HG03095 (cell line): Measurements from ENCODE around the gene SEMA6A.

ENCODE experiments used
- ATAC-seq: cut with Tn5 transposase; IDR thresholded peaks from one replicate; pipeline ENCODE4 v1.9.1; 2021; ENCODE audit warnings: moderate library complexity; ENCODE audit not compliant: unreplicated experiment

The SEMA6A gene

GRCh38 chr5:116497631-116498030, 77.0 kb downstream of the SEMA6A start:
- ATAC-seq: no peak

DNA sequence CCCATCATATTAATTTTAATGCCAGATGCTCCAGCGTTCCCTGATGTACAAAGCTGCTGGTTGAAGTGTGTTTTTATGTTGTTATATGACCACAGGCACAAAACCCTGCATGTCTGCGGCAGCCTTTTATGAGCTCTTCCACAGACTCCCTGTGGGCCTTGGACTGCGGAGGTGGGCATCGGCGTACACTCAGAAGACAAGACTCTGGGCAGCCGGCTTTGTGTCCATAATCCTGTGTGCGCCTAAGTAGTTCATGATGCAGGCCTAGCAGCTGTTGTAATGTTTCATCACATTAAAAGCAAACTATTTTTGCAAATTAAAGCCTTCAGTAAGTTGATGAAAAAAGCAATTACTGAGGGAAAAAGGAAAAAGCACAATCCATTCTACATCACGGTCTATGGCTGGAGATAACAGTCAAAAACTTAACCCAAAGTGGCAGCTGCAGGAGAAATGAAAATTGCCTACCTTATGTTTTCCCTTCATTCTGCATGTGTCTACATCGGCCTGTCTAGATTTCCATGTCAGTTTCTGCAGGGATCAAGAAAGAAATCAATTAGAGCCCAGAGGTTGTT, 78.8 kb downstream of the SEMA6A start:
- no peak for ATAC-seq

- ATAC-seq: no peak
Observed at GRCh38 chr5:116494784-116495450, 79.7 kb downstream of the SEMA6A start.

DNA sequence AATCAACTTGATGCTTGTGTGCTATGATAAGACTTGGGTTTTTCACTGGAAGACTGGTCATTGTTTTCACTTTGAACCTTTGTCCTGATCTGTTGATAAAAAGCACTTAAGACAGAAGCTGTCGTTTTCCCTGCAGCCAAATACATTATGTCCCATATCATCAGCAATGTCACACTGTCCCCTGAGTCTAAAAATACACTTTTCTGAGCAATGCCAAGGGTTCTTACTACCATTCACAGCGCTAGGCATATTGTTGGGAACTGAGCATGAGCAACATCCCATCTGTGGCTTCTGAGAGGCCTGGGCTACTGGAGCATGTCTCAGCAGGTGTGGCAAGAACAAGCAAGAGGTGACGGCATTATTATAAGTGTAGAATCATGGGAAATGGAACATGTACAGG, 81.8 kb downstream of the SEMA6A start:
- ATAC-seq: no peak

- ATAC-seq: no peak
Observed at GRCh38 chr5:116492016-116492623, 82.5 kb downstream of the SEMA6A start.

DNA sequence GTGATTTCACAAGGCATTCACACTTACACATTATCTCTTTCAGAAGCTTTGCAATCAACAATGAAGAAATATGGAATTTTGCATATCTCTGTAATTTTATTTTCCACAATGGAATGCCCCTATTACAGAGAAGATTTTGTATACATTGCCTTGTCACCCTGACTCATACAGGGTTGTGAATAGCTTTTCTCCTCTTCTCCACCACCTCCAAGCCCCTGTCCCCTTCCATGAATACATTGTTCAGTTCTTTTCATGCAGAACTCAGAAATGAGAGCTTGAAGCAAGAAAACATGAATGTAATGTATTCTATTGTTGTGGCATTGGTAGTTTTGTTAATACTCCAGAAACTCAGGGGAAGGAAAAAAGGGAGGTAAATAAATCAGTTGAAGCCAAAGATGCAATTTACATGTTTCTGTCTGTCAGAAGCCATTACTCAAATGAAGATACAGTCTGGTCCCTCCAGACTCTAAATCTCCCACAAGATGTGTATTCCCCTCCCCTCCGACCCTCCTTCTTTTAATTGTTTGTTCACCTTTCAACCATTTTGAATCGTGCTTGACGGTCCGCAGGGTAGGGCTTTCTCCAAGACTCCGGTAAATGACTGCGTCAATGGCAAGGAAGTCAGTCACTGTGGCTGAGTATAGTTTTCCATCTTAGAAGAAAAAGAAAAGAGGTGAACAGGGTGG, 86.1 kb downstream of the SEMA6A start:
- no peak for ATAC-seq

- no peak for ATAC-seq
Observed at GRCh38 chr5:116487045-116487444, 87.6 kb downstream of the SEMA6A start.

DNA sequence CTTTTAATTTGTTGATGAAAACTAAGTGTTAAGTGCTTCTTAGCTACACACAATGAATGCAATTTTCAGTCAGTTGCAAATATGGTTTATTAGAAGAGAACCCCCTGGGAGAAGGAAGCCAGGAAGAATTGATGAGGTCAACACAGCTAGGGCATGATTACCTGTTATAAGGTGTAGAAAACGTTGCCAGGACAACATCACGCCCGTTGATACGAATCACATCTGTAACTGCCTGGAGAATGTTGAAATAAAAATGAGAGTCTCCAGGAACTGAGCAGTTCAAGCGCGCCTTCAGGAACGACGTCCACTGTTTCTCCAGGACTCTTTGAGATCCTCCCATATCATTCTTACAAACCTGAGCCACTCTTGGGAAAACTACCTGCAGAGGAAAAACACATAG, 88.0 kb downstream of the SEMA6A start:
- ATAC-seq: no peak

- no peak for ATAC-seq
Observed at GRCh38 chr5:116484645-116485044, 90.0 kb downstream of the SEMA6A start.

DNA sequence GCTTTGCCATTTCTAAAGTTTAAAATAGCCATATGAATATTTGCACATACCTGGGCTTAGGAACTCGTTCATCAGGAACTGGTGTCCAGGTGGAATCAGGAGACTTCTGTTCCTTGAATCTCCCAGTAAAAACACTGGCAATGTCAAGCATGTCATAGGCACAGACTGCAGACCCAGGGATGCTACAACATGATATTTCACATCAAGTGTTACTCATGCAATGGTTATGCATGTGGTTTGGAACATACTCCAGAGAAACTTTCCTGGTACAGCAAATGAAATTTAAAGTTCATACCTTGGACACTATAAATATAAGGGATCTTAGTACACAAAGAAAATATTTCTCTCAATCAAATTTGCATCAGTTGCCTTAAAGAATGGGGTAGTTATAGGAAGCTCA, 92.2 kb downstream of the SEMA6A start:
- no peak for ATAC-seq

DNA sequence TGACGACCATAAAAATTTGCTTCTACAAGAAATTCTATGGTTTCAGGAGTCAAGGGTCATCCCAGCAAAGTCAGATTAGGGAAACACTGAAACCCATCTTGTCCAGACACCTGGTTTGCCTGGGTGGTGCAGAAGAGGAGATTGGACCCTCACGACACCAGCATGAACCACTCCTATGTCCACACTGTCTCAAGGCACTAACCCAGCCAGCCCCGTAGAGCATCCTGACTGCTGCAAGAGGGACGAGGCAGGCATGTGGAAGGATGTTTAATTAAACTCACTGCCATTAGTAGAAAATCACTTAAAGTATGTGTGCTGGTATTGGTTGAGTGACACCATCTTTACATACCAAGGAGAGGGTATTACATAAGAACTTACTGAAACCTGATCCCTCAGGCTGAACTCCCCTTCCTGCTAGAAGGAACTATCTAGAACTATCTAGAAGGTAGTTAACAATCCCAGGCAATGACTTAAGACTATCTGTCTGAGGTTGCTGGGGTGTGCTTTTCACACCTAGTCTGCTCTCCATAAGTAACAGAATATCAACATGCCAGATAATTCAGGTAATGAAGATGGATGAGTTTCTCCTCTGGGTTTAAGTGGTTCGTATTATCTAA, 93.6 kb downstream of the SEMA6A start:
- no peak for ATAC-seq

GRCh38 chr5:116479776-116480675, 94.6 kb downstream of the SEMA6A start:
- no peak for ATAC-seq

- no peak for ATAC-seq
Observed at GRCh38 chr5:116478491-116478890, 96.1 kb downstream of the SEMA6A start.

DNA sequence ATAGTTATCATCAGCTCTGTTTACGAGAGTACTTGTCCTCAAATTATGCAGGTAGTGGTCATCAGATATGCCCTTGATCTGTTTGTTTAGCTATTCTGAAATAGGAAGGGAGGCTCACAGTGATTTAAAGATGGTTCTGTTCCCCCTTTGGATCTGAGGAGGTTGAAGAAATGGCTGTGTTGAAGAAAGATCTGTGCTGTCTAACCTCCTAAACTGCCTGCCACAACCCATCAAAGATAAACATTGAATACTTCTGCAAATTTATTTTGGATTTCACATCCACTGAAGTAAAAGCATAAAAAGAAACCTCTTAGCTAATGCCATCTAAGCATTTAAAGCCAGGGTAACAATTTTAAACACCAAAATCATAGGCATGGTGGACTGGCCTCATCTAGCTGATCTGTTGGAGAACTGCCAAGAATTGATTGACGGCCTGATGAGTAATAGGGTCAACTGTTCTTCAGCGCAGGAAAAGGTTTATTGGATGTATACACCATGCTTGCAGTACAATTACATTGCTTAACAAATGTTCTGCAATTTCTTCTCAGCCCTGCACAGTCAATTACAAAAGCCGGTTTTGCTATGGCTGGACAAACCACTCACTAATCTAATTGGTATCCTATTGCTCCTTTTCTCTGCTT, 97.6 kb downstream of the SEMA6A start:
- ATAC-seq: no peak

GRCh38 chr5:116475338-116475737, 99.3 kb downstream of the SEMA6A start:
- ATAC-seq: peak; percentile 72

DNA sequence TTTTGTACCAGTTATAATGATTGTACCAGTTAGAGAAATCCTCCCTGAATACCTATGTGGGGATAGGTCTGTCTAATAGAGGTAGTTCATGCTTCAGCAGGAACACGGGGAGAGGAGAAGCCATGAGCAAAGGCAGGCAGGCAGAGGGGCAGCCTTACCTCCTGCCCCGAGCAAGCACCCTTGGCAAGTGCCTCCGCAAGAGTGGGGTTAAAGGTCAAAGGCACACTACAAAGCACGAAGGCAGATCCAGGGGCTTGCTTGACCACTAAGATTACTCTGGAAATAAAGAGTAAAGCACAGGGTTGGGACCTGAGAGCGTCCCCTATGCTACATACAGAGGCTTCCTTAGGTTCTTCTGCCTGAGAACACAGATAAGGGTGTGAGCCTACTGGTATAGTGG, 100.9 kb downstream of the SEMA6A start:
- no peak for ATAC-seq

DNA sequence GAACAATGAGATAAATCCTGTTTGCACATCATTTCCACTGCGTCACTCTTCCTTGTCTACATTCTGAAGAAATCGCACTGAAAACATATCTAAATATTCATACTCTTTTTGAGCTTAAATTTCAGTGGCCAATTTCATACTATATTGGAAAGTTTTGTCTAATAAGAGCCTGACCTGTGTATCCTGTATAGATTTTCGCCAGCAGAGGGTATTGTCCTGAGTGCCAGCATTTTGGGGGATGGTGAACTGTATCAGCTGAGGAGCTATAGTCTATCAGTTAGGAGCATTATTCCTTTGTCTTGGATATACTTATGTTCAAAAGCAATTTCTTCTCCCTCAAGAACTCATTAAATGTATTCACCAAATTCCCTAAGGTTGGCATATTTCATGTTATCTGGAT, 102.3 kb downstream of the SEMA6A start:
- ATAC-seq: no peak

GRCh38 chr5:116469631-116470030, 105.0 kb downstream of the SEMA6A start:
- ATAC-seq: no peak

DNA sequence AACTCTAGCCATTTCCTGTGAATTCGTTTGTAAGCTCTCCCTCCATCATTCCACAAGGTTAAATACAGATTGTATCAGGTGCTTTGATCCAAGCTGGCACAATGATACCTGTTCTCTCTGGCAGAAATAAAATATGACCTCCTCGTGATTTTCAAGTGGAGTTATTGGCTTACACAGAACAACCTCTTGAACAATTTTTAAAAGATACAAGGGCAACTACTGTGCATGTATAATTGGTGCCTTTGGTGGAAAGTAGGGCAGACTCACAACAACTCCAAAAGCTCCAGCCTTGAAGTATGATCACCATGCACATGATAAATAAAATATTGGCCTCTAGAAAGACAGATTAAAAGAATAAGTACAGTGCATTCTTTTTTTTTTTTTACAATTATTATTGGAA, 106.0 kb downstream of the SEMA6A start:
- no peak for ATAC-seq

DNA sequence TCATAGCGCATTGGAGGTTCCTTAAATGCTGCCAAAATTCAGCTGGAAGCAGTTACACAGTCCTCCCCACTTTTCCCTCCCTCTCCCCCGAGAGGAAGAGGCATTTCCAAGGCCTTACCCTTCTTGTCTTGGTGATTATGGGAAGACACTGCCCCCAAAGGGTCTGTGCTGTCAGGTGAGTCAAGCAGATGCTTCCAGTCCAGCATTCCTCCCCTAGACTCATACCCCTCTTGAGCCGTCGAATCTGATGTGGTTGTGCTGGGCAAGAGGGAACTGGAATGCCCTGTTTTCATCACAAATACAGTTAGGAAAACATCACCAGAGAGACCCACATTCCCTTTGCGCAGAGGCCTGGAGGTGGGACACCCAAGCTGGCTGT, 107.2 kb downstream of the SEMA6A start:
- no peak for ATAC-seq
